Fibroblast of pulmonary artery (primary cell): Measurements from ENCODE around the gene FLII.

Experiments
- DNase-seq: peaks from one replicate; pipeline ENCODE4 v3.0.0-alpha.2; 2010; ENCODE audit warnings: low read depth
- H3K4me3 ChIP-seq: replicated peaks from 2 replicates; pipeline ENCODE4 v1.5.1; 2011; ENCODE audit warnings: low read depth, mild to moderate bottlenecking, control low read depth, low read length, moderate library complexity
- TF ChIP-seq, protein P1 (sequence below): IDR thresholded peaks from 2 replicates; pipeline ENCODE4 v1.5.1; 2011; ENCODE audit warnings: mild to moderate bottlenecking, control low read depth, low read length, inconsistent platforms; ENCODE audit errors: missing control alignments

FLII gene

DNA sequence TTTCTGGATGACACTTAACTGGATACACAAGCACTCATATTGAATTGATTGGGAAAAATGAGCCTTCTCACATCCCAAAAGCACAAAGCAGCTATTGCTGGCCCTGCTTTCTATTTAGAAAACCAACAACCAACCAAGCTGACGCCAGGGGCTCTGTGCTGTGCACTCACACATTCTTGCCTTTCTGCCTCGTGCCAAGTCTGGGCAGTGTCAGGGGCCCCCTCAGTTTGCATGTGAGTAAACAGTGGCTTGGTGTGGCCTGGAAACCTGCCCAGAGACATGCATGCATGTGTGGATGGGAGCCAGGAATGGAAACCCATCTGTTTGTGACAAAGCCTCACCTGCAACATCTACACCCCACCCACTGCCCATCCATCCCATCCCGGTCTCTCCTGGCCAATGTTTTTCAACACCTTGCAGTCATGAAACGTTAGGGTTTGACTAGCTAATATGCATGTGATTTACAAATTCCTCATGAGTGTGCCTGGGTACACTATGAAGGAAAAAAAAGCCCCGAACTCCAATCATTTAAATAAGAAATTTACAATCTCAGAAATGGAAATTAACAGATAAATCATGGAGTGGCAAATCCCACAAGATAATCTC, 22.3 kb upstream of the FLII start:
- TF ChIP-seq, protein P1, sequence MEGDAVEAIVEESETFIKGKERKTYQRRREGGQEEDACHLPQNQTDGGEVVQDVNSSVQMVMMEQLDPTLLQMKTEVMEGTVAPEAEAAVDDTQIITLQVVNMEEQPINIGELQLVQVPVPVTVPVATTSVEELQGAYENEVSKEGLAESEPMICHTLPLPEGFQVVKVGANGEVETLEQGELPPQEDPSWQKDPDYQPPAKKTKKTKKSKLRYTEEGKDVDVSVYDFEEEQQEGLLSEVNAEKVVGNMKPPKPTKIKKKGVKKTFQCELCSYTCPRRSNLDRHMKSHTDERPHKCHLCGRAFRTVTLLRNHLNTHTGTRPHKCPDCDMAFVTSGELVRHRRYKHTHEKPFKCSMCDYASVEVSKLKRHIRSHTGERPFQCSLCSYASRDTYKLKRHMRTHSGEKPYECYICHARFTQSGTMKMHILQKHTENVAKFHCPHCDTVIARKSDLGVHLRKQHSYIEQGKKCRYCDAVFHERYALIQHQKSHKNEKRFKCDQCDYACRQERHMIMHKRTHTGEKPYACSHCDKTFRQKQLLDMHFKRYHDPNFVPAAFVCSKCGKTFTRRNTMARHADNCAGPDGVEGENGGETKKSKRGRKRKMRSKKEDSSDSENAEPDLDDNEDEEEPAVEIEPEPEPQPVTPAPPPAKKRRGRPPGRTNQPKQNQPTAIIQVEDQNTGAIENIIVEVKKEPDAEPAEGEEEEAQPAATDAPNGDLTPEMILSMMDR, result no peak
- H3K4me3 ChIP-seq, result no peak overlapping the region

DNA sequence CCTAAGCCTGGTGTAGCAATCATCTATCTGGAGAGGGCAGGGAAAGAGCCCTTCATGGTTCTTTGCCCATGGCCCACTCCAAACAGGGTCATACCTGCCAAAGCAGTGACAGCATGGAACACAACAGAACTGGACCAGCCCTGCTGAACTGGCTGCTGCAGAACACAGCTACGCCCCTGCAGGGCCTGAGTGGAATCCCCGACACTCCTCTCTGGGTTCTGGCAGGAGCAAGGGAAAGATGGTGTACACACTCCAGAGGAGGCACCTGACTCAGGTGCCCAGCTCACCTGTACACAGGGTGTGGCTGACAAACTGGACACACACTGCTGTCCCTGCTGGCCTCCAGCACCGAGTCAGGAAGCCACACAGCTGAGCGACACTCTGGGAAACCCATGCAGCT, 21.7 kb upstream of the FLII start:
- H3K4me3 ChIP-seq, result no peak overlapping the region
- TF ChIP-seq, protein P1, result no peak

More for the DNA sequence above, 22.3 kb upstream of the FLII start:
- DNase-seq, result no peak

DNA sequence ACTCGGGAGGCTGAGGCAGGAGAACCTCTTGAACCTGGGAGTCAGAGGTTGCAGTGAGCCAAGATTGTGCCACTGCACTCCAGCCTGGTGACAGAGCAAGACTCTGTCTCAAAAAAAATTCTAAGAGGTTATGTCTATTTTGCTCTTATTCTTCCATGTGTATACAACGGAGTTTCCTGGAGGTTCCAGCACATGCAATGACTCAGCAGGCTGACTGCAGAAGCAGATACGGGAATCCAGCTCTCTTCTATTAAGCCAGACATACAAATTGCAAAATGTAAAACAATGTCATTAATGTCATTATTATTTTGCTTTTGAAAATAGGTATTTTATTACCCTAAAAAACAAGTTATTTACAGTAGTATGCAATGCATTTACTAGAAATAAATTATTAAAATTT, 20.3 kb upstream of the FLII start:
- DNase-seq, result peak; percentile 60
- H3K4me3 ChIP-seq, result no peak overlapping the region
- TF ChIP-seq, protein P1, result no peak

More for the DNA sequence above, 21.7 kb upstream of the FLII start:
- no peak for DNase-seq

DNA sequence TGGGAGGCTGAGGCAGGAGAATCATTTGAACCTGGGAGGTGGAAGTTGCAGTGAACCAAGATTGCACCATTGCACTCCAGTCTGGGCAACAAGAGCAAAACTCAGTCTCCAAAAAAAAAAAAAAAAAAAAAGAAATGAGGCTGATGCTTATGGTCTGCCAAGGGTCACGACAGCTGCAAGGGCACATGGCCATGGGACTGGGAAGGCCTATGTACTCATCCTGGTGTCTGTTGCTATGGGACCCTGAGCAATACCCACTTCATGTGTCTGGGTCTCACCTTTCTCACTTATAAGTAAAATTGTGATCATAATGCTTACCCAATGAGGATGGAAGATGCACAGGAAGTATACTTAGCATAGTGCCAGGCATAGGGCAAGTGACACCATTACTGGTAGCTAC, 18.5 kb upstream of the FLII start:
- DNase-seq, result no peak
- no peak overlapping the region for H3K4me3 ChIP-seq
- TF ChIP-seq, protein P1, result no peak

DNA sequence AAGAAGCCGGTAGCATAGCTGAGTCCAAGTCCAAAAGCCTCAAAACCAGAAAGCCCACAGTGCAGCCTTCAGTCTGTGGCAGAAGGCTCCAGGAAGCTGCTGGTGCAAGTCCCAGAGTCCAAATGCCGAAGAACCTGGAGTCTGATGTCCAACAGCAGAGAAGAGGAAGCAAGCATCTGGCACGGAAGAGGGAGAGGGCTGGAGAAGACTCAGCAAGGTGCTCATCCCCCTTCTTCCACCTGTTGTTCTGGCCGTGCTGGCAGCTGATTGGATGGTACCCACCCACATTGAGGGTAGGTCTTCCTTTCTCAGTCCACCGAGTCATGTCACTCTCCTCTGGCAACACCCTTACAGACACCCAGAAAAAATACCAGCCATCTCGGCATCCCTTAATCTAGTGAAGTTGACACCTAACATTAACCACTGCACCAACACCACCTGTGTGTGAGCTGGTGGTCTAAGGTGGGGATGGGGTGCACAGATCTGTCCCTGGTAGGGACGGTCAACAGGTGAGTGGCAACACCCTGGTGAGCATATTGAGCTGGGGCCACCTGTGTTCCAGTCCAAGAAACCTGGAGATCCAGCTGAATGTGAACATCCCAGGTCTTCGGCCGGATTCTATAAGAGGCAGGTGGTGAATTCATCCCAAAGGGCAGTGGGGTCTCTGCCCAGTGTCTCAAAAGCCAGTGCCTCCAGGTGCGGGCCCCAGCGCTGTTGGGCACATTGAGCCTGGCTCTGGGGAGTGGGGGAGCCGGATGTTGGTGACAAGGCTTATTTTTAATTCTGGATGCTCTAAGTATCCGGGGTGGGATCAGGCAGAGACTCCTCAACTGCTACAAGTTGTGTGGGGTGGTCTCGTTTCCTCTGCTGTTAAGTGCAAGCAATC, 11.8 kb upstream of the FLII start:
- DNase-seq, result no peak
- TF ChIP-seq, protein P1, result no peak
- H3K4me3 ChIP-seq, result no peak overlapping the region

DNA sequence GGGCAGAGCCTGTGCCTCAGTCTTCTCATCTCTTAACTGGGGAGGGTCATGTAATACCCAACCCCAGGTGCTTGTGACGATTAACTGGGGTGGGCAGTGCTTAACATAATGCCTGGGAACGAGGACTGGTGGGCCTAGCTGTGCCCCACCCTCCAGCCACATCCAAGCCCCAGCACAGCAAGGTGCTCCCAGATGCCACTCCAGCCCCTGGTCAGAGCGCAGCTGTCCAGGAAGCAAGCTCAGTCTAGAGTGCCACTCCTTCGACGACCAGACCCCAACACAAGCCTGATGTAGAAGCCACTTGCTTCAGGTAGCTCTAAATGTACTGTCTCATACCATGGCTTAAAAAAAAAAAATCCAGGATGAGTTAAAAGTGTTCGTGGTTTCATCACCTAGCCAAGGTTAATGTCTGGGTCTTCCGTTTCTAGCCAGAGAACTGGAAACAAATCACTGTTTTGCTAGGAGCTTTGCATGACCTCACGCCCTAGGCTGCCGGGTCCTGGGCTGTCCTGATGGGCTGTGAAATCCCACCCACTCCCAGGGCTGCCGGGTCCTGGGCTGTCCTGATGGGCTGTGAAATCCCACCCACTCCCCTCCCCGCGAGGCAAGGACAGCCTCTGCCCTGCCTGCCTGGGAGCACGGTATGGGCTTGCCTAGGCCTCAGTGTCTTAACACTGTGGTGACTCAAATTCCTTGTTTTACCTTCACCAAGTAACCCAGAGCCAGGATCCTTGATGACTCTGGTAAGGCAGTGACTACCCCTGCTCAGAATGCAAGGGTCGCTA, 9.6 kb upstream of the FLII start:
- TF ChIP-seq, protein P1, result no peak
- no peak overlapping the region for H3K4me3 ChIP-seq

More for the DNA sequence above, 9.6 kb upstream of the FLII start:
- peak; percentile 16 for DNase-seq
